Measurements from ENCODE around the gene HELZ.

The HELZ gene

DNA sequence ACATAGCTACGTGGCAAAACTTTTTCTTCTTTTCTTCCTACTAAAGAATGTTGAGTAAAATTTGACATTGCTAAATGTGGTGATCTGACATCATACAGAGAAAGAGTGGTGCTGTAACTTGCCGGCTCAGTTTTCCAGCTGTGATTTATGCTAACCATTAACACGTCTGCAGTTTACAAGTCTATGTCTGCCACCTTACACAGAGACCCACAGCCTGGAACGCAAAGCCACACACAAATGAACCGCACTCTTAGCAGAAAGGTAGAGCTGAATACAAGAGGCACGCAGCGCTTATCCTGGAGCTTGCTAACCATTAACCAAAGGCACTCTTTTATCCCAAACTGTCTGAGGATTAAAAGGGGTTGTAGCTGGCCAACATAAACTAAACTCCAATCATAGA is 168.7 kb downstream of the HELZ start:
- Histone ChIP-seq H3K9me3 (ENCODE audit: control insufficient read depth, insufficient read depth, low read depth, low read length) (no peaks in the 10 kb centered on the region), H3K36me3 (ENCODE audit: control insufficient read depth in 2 of 2, insufficient read depth in 1 of 2, low read length in 2 of 2) (peaks cover 5 to 39% of the 10 kb centered on the region in 2 experiments; a peak in 2 of 3 replicates), H3K27ac (ENCODE audit: extremely low read depth, low read depth, low read length) (no peak overlapping the region), H3K4me1 (ENCODE audit: control insufficient read depth, insufficient read depth, low read length) (no peaks in the 10 kb centered on the region), H3K4me3 (ENCODE audit: low read depth, low read length) (no peak overlapping the region)
- TF ChIP-seq SCRT1 (tag by site-specific recombination; IDR thresholded peaks at IDR 0.05; ENCODE audit: borderline replicate concordance), result no peak
- TF ChIP-seq INSM2 (tag by site-specific recombination; IDR thresholded peaks at IDR 0.05), result no peak
- TF ChIP-seq ZNF704 (tag by site-specific recombination; IDR thresholded peaks at IDR 0.05), result no peak
- TF ChIP-seq KLF17 (tag by site-specific recombination; IDR thresholded peaks at IDR 0.05), result no peak
- no peak for TF ChIP-seq ZNF174 (tag by site-specific recombination; IDR thresholded peaks at IDR 0.05)
- ChIA-PET CTCF (interaction anchor here (0.6 kb wide), 2 partner anchors 8 to 55 kb away, joined by 3 to 4 read pairs; no protein-coding TSS in a partner anchor), POLR2A (no interaction called here)

GRCh38 chr17:67074781-67075180 is 170.2 kb downstream of the HELZ start:
- CTCF ChIA-PET, result interaction anchor here (0.9 kb wide), 1 partner anchor 22 kb away, joined by 4 read pairs; no protein-coding TSS in a partner anchor
- POLR2A ChIA-PET, result no interaction called here
- peaks cover 5 to 34% of the 10 kb centered on the region in 2 experiments; a peak in 2 of 3 replicates for H3K36me3 ChIP-seq (ENCODE audit: control insufficient read depth in 2 of 2, insufficient read depth in 1 of 2, low read length in 2 of 2)
- H3K4me3 ChIP-seq (ENCODE audit: low read depth, low read length), result no peak overlapping the region
- H3K27ac ChIP-seq (ENCODE audit: extremely low read depth, low read depth, low read length), result no peak overlapping the region
- no peaks in the 10 kb centered on the region for H3K4me1 ChIP-seq (ENCODE audit: control insufficient read depth, insufficient read depth, low read length)
- no peaks in the 10 kb centered on the region for H3K9me3 ChIP-seq (ENCODE audit: control insufficient read depth, insufficient read depth, low read depth, low read length)
- TF ChIP-seq ZNF626 (tag by site-specific recombination; IDR thresholded peaks at IDR 0.05), result no peak
- no peak for TF ChIP-seq ZNF837 (tag by site-specific recombination; IDR thresholded peaks at IDR 0.05)
- no peak for TF ChIP-seq ZNF664 (tag by site-specific recombination; IDR thresholded peaks at IDR 0.05)
- no peak for TF ChIP-seq ZNF624 (tag by site-specific recombination; IDR thresholded peaks at IDR 0.05)
- TF ChIP-seq PRDM4 (tag by site-specific recombination; IDR thresholded peaks at IDR 0.05), result no peak
- no peak for TF ChIP-seq YY1 (tag by site-specific recombination; IDR thresholded peaks at IDR 0.05)
- TF ChIP-seq ZNF596 (tag by site-specific recombination; IDR thresholded peaks at IDR 0.05), result no peak
- no peak for TF ChIP-seq MYNN (tag by site-specific recombination; IDR thresholded peaks at IDR 0.05; ENCODE audit: borderline replicate concordance)
- TF ChIP-seq ZNF747 (tag by site-specific recombination; IDR thresholded peaks at IDR 0.05), result no peak
- no peak for TF ChIP-seq WT1 (tag by site-specific recombination; IDR thresholded peaks at IDR 0.05)
- TF ChIP-seq ZFP3 (tag by site-specific recombination; IDR thresholded peaks at IDR 0.05; ENCODE audit: low read depth), result no peak
- TF ChIP-seq, protein P1, sequence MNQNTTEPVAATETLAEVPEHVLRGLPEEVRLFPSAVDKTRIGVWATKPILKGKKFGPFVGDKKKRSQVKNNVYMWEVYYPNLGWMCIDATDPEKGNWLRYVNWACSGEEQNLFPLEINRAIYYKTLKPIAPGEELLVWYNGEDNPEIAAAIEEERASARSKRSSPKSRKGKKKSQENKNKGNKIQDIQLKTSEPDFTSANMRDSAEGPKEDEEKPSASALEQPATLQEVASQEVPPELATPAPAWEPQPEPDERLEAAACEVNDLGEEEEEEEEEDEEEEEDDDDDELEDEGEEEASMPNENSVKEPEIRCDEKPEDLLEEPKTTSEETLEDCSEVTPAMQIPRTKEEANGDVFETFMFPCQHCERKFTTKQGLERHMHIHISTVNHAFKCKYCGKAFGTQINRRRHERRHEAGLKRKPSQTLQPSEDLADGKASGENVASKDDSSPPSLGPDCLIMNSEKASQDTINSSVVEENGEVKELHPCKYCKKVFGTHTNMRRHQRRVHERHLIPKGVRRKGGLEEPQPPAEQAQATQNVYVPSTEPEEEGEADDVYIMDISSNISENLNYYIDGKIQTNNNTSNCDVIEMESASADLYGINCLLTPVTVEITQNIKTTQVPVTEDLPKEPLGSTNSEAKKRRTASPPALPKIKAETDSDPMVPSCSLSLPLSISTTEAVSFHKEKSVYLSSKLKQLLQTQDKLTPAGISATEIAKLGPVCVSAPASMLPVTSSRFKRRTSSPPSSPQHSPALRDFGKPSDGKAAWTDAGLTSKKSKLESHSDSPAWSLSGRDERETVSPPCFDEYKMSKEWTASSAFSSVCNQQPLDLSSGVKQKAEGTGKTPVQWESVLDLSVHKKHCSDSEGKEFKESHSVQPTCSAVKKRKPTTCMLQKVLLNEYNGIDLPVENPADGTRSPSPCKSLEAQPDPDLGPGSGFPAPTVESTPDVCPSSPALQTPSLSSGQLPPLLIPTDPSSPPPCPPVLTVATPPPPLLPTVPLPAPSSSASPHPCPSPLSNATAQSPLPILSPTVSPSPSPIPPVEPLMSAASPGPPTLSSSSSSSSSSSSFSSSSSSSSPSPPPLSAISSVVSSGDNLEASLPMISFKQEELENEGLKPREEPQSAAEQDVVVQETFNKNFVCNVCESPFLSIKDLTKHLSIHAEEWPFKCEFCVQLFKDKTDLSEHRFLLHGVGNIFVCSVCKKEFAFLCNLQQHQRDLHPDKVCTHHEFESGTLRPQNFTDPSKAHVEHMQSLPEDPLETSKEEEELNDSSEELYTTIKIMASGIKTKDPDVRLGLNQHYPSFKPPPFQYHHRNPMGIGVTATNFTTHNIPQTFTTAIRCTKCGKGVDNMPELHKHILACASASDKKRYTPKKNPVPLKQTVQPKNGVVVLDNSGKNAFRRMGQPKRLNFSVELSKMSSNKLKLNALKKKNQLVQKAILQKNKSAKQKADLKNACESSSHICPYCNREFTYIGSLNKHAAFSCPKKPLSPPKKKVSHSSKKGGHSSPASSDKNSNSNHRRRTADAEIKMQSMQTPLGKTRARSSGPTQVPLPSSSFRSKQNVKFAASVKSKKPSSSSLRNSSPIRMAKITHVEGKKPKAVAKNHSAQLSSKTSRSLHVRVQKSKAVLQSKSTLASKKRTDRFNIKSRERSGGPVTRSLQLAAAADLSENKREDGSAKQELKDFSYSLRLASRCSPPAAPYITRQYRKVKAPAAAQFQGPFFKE (tag by site-specific recombination; IDR thresholded peaks at IDR 0.05; ENCODE audit: borderline replicate concordance), result no peak
